ENCODE results near the gene ZNF682. TPM values are rescaled to one million over a fixed set of nuclear protein-coding genes. Genes with fewer than 3 reads are reported as not detected.

The ZNF682 gene
- total RNA-seq, 1 experiment from 2014 or later, result 23.0 TPM

- no peak overlapping the region for H3K27ac ChIP-seq (ENCODE audit: insufficient read length, low read depth, low read length)
- H3K56ac ChIP-seq (ENCODE audit: insufficient read length, low read depth, low read length), result no peak overlapping the region
- Mint-ChIP-seq H3K4me1 (peaks cover 15 to 17% of the 10 kb centered on the region in 2 experiments), H3K36me3 (ENCODE audit: insufficient read depth in 1 of 3, low read depth in 3 of 3) (peaks cover 22 to 37% (median 34%) of the 10 kb centered on the region in 3 experiments), H3K27ac (no peak overlapping the region), H3K9me3 (peaks cover 0 to 8% of the 10 kb centered on the region in 2 experiments; a peak in 3 of 5 replicates), H3K4me3 (no peak overlapping the region), H3K27me3 (ENCODE audit: low read depth) (no peaks in the 10 kb centered on the region)
- no peak overlapping the region for H2BK12ac ChIP-seq (ENCODE audit: insufficient read length, low read depth, low read length)
- H3K4ac ChIP-seq (ENCODE audit: low read depth, low read length), result no peak overlapping the region
- no peaks in the 10 kb centered on the region for H4K20me1 ChIP-seq (ENCODE audit: control insufficient read depth, insufficient read depth, insufficient read length)
- H4K91ac ChIP-seq (ENCODE audit: insufficient read length, low read depth, low read length), result no peak overlapping the region
- no peak overlapping the region for H2AK5ac ChIP-seq (ENCODE audit: insufficient read length, low read length)
- no peak overlapping the region for H2BK5ac ChIP-seq (ENCODE audit: insufficient read length, low read length)
- no peak overlapping the region for H3T11ph ChIP-seq (ENCODE audit: low read length)
- no peaks in the 10 kb centered on the region for H3K9me3 ChIP-seq (ENCODE audit: control insufficient read depth, low read depth, low read length)
- no peak for DNase-seq
- no peak overlapping the region for H3K14ac ChIP-seq (ENCODE audit: insufficient read depth, low read length)
- H3K23ac ChIP-seq (ENCODE audit: insufficient read length, low read depth, low read length), result no peak overlapping the region
- no peak overlapping the region for H2BK120ac ChIP-seq (ENCODE audit: low read depth, low read length, poor library complexity, severe bottlenecking)
- no peak overlapping the region for H2AFZ ChIP-seq (ENCODE audit: low read length)
- no CpG with 5 or more reads among the region's 5 CpGs for WGBS (ENCODE audit: extremely low coverage, insufficient read length, low lambda C conversion rate)
- no peaks in the 10 kb centered on the region for H3K79me1 ChIP-seq (ENCODE audit: insufficient read depth, low read depth, low read length, poor library complexity, severe bottlenecking)
- H2BK15ac ChIP-seq (ENCODE audit: low read depth, low read length), result no peak overlapping the region
- TF ChIP-seq CTCF (conservative IDR thresholded peaks at IDR 0.05), result no peak
- H3K4me1 ChIP-seq (ENCODE audit: insufficient read depth, low read length), result peaks cover 4% of the 10 kb centered on the region; the same call in 1 of the 2 replicates
- no peak overlapping the region for H3K9ac ChIP-seq (ENCODE audit: extremely low read depth, insufficient read length, low read length)
- no peak overlapping the region for H4K8ac ChIP-seq (replicated peaks; ENCODE audit: insufficient read length, low read depth, low read length)
- H2BK20ac ChIP-seq (ENCODE audit: low read depth, low read length, poor library complexity, severe bottlenecking), result no peak overlapping the region
- H3K27me3 ChIP-seq (ENCODE audit: insufficient read depth, low read length), result no peaks in the 10 kb centered on the region
- peaks cover 3% of the 10 kb centered on the region for H3K23me2 ChIP-seq (ENCODE audit: insufficient read length, low read depth, low read length, poor library complexity, severe bottlenecking)
- H3K18ac ChIP-seq (ENCODE audit: insufficient read length, low read depth, low read length), result no peak overlapping the region
- H3K4me2 ChIP-seq (ENCODE audit: insufficient read depth, insufficient read length, low read length), result no peak overlapping the region
- H3K79me2 ChIP-seq (ENCODE audit: insufficient read depth, low read length), result peaks cover 5% of the 10 kb centered on the region; the same call in 1 of the 2 replicates
- H4K5ac ChIP-seq (ENCODE audit: insufficient read length, low read depth, low read length), result no peak overlapping the region
These were observed 3.4 kb downstream of the ZNF682 start for GRCh38 chr19:20035935-20036334.

Measured in H9 (cell line).